NCI-H2171 (cell line): ENCODE measurements around the gene ILK.

ENCODE experiments used
- DNase-seq: peaks from one replicate; lab custom pipeline; 2025; lab: John Stamatoyannopoulos, UW

The ILK gene

GRCh38 chr11:6636480-6636879 is 32.9 kb downstream of the ILK start:
- DNase-seq, result no peak

GRCh38 chr11:6637871-6638270 is 34.3 kb downstream of the ILK start:
- DNase-seq, result no peak

GRCh38 chr11:6638429-6638828 is 34.9 kb downstream of the ILK start:
- DNase-seq, result no peak

GRCh38 chr11:6640036-6640984 is 36.7 kb downstream of the ILK start:
- DNase-seq, result no peak

- no peak for DNase-seq
Observed at GRCh38 chr11:6640985-6641701, 37.6 kb downstream of the ILK start.

- DNase-seq, result no peak
Observed at GRCh38 chr11:6642957-6643356, 39.4 kb downstream of the ILK start.

- no peak for DNase-seq
Observed at GRCh38 chr11:6646071-6646470, 42.5 kb downstream of the ILK start.

GRCh38 chr11:6646576-6646917 is 43.0 kb downstream of the ILK start:
- DNase-seq, result no peak

GRCh38 chr11:6646918-6647679 is 43.5 kb downstream of the ILK start:
- no peak for DNase-seq

GRCh38 chr11:6647836-6648235 is 44.3 kb downstream of the ILK start:
- no peak for DNase-seq

- DNase-seq, result no peak
Observed at GRCh38 chr11:6648501-6648900, 44.9 kb downstream of the ILK start.

GRCh38 chr11:6650104-6650503 is 46.5 kb downstream of the ILK start:
- DNase-seq, result no peak

GRCh38 chr11:6650980-6651379 is 47.4 kb downstream of the ILK start:
- DNase-seq, result no peak

- DNase-seq, result no peak
Observed at GRCh38 chr11:6652182-6652581, 48.6 kb downstream of the ILK start.

GRCh38 chr11:6653097-6653496 is 49.5 kb downstream of the ILK start:
- no peak for DNase-seq

GRCh38 chr11:6653656-6654055 is 50.1 kb downstream of the ILK start:
- DNase-seq, result no peak

- no peak for DNase-seq
Observed at GRCh38 chr11:6654281-6655019, 50.9 kb downstream of the ILK start.

- no peak for DNase-seq
Observed at GRCh38 chr11:6655020-6655789, 51.6 kb downstream of the ILK start.

GRCh38 chr11:6655790-6656583 is 52.4 kb downstream of the ILK start, which contains the start of gene DCHS1:
TSS of gene DCHS1 (minus strand) at chr11:6655809. CDS start at chr11:6641613, 14,196 bp downstream.
- DNase-seq, result no peak

GRCh38 chr11:6656584-6656915 is 53.0 kb downstream of the ILK start:
- DNase-seq, result no peak
